ENCODE data around the gene LIMS1. TPM values are rescaled to one million over a fixed set of nuclear protein-coding genes. Genes with fewer than 3 reads are reported as not detected.

The LIMS1 gene
- total RNA-seq, 1 experiment from 2014 or later: 101 TPM

DNA sequence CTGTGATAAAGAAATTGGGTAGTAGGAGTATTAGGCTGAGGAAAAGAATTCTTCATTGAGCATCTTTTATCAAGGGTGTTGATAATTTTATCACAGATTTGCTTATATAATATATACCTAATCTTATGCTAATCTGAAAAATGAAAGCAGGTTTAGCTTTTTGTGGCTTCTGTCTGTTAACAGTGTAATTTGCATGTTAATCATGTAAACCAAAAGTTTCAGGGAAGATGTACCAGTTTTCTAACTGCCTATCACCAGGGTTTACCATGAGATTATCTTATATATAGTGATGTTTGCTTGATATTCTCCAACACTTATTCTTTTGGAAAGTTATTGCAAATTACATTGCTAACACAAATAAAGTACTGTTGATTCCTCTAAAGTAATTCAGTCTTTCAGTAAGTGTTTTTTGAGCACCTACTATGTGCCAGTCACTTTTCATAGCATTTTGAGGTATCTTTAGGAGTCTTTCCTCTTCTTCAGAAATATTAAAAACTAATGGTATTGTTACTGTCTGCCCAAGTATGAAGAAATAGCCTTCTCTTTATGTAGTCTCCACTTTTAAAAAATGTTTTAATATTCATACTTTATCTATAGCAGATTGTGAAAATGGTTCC, 43.7 kb upstream of the LIMS1 start:
- peaks cover 9% of the 10 kb centered on the region; the same call in 1 of the 2 replicates for H3K36me3 ChIP-seq (ENCODE audit: control insufficient read depth, insufficient read depth, low read length)

DNA sequence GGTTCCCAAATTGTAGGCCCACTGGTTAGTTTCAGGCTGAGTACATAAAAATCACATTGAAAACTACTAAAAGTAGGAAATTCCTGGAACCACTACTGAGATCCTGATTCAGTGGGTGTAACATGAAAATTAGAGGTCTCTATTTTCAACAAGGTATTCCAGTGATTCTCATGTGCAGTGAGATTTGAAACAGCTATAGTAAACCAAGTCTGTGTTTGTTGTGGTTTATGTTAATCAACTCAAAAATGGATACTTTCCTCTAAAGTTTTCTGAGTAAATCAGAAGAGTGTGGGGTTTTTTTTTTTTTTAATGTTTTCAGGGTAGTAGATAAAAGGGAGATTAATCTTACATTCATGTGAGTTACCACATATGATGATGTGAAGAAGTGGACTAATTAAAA, 42.4 kb upstream of the LIMS1 start:
- H3K27me3 ChIP-seq (ENCODE audit: control insufficient read depth, insufficient read depth, low read length): no peaks in the 10 kb centered on the region
- H3K9me3 ChIP-seq (ENCODE audit: control insufficient read depth, insufficient read depth, low read depth, low read length): no peaks in the 10 kb centered on the region
- H3K27ac ChIP-seq (ENCODE audit: low read length): no peak overlapping the region
- no peak overlapping the region for H3K4me3 ChIP-seq (ENCODE audit: low read depth in 2 of 2, low read length in 2 of 2)
- CTCF ChIA-PET: no interaction called here
- DNase-seq (ENCODE audit: low read depth, low spot score) (no peak), ATAC-seq (no peak)
- TF ChIP-seq, protein P1, sequence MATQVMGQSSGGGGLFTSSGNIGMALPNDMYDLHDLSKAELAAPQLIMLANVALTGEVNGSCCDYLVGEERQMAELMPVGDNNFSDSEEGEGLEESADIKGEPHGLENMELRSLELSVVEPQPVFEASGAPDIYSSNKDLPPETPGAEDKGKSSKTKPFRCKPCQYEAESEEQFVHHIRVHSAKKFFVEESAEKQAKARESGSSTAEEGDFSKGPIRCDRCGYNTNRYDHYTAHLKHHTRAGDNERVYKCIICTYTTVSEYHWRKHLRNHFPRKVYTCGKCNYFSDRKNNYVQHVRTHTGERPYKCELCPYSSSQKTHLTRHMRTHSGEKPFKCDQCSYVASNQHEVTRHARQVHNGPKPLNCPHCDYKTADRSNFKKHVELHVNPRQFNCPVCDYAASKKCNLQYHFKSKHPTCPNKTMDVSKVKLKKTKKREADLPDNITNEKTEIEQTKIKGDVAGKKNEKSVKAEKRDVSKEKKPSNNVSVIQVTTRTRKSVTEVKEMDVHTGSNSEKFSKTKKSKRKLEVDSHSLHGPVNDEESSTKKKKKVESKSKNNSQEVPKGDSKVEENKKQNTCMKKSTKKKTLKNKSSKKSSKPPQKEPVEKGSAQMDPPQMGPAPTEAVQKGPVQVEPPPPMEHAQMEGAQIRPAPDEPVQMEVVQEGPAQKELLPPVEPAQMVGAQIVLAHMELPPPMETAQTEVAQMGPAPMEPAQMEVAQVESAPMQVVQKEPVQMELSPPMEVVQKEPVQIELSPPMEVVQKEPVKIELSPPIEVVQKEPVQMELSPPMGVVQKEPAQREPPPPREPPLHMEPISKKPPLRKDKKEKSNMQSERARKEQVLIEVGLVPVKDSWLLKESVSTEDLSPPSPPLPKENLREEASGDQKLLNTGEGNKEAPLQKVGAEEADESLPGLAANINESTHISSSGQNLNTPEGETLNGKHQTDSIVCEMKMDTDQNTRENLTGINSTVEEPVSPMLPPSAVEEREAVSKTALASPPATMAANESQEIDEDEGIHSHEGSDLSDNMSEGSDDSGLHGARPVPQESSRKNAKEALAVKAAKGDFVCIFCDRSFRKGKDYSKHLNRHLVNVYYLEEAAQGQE (IDR thresholded peaks at IDR 0.05; ENCODE audit: insufficient read depth in 1 of 2, low read depth in 2 of 2, low read length in 1 of 2): no peak
- no peak for TF ChIP-seq POLR2AphosphoS5 (IDR thresholded peaks at IDR 0.05; ENCODE audit: low read depth, low read length)
- TF ChIP-seq, protein P2, sequence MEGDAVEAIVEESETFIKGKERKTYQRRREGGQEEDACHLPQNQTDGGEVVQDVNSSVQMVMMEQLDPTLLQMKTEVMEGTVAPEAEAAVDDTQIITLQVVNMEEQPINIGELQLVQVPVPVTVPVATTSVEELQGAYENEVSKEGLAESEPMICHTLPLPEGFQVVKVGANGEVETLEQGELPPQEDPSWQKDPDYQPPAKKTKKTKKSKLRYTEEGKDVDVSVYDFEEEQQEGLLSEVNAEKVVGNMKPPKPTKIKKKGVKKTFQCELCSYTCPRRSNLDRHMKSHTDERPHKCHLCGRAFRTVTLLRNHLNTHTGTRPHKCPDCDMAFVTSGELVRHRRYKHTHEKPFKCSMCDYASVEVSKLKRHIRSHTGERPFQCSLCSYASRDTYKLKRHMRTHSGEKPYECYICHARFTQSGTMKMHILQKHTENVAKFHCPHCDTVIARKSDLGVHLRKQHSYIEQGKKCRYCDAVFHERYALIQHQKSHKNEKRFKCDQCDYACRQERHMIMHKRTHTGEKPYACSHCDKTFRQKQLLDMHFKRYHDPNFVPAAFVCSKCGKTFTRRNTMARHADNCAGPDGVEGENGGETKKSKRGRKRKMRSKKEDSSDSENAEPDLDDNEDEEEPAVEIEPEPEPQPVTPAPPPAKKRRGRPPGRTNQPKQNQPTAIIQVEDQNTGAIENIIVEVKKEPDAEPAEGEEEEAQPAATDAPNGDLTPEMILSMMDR (IDR thresholded peaks at IDR 0.05): no peak
- TF ChIP-seq SIN3A (IDR thresholded peaks at IDR 0.05; ENCODE audit: borderline replicate concordance, insufficient read depth, low read depth, low read length): no peak
- TF ChIP-seq TCF7L2 (IDR thresholded peaks at IDR 0.05; ENCODE audit: low read depth, low read length): no peak
- H3K4me1 ChIP-seq (ENCODE audit: control insufficient read depth, insufficient read depth, low read length): no peaks in the 10 kb centered on the region
- no TSS peak for BruUV-seq (replicated peaks)
- H3K36me3 ChIP-seq (ENCODE audit: control insufficient read depth, insufficient read depth, low read length): peaks cover 9% of the 10 kb centered on the region; the same call in 1 of the 2 replicates
- in situ Hi-C loops (cut with HindIII; ENCODE audit: low pct_unique_long_range_greater_than_20kb, low sequenced_read_pairs): no loop called here
- POLR2A ChIA-PET: no interaction called here
- intact Hi-C loops (cut with micrococcal nuclease; ENCODE audit: unreplicated experiment): no loop called here

More for the DNA sequence above, 43.7 kb upstream of the LIMS1 start:
- H3K27ac ChIP-seq (ENCODE audit: low read length): no peak overlapping the region
- TF ChIP-seq, protein P2 (IDR thresholded peaks at IDR 0.05): no peak
- TF ChIP-seq POLR2AphosphoS5 (IDR thresholded peaks at IDR 0.05; ENCODE audit: low read depth, low read length) (no peak), SIN3A (IDR thresholded peaks at IDR 0.05; ENCODE audit: borderline replicate concordance, insufficient read depth, low read depth, low read length) (no peak), TCF7L2 (IDR thresholded peaks at IDR 0.05; ENCODE audit: low read depth, low read length) (no peak)
- TF ChIP-seq, protein P1 (IDR thresholded peaks at IDR 0.05; ENCODE audit: insufficient read depth in 1 of 2, low read depth in 2 of 2, low read length in 1 of 2): no peak
- H3K4me1 ChIP-seq (ENCODE audit: control insufficient read depth, insufficient read depth, low read length): no peaks in the 10 kb centered on the region
- DNase-seq (ENCODE audit: low read depth, low spot score) (no peak), ATAC-seq (no peak)
- H3K4me3 ChIP-seq (ENCODE audit: low read depth in 2 of 2, low read length in 2 of 2): no peak overlapping the region
- no peaks in the 10 kb centered on the region for H3K27me3 ChIP-seq (ENCODE audit: control insufficient read depth, insufficient read depth, low read length)
- in situ Hi-C loops (cut with HindIII; ENCODE audit: low pct_unique_long_range_greater_than_20kb, low sequenced_read_pairs) (no loop called here), intact Hi-C loops (cut with micrococcal nuclease; ENCODE audit: unreplicated experiment) (no loop called here)
- POLR2A ChIA-PET: no interaction called here
- CTCF ChIA-PET: no interaction called here
- BruUV-seq (replicated peaks): no TSS peak
- H3K9me3 ChIP-seq (ENCODE audit: control insufficient read depth, insufficient read depth, low read depth, low read length): no peaks in the 10 kb centered on the region
